Endothelial cell of umbilical vein (primary cell): Measurements from ENCODE around the gene ANKS1B.

Experiments used
- EZH2 ChIP-seq: IDR thresholded peaks from 2 replicates; pipeline ENCODE4 v1.6.1; 2012; ENCODE audit warnings: borderline replicate concordance, low read depth, mild to moderate bottlenecking, moderate library complexity, low read length, inconsistent platforms; ENCODE audit not compliant: severe bottlenecking
- POLR2A ChIP-seq: IDR thresholded peaks from 2 replicates; pipeline ENCODE4 v1.6.1; 2012; ENCODE audit warnings: low read depth, mild to moderate bottlenecking, control low read depth, low read length
- TF ChIP-seq, protein P1 (sequence below), 2 donors: IDR thresholded peaks; 1 replicate in 1 of 2; 2 replicates in 1 of 2; pipeline ENCODE4 v1.5.1; 2011; ENCODE audit warnings: low read length in 2 of 2, mild to moderate bottlenecking in 2 of 2, moderate library complexity in 2 of 2, control low read depth in 1 of 2, inconsistent platforms in 1 of 2, low read depth in 1 of 2; ENCODE audit not compliant: insufficient read depth in 1 of 2; ENCODE audit errors: extremely low read depth in 1 of 2

GRCh38 chr12:98868538-98868937 is 1116.2 kb downstream of the ANKS1B start:
- TF ChIP-seq, protein P1, sequence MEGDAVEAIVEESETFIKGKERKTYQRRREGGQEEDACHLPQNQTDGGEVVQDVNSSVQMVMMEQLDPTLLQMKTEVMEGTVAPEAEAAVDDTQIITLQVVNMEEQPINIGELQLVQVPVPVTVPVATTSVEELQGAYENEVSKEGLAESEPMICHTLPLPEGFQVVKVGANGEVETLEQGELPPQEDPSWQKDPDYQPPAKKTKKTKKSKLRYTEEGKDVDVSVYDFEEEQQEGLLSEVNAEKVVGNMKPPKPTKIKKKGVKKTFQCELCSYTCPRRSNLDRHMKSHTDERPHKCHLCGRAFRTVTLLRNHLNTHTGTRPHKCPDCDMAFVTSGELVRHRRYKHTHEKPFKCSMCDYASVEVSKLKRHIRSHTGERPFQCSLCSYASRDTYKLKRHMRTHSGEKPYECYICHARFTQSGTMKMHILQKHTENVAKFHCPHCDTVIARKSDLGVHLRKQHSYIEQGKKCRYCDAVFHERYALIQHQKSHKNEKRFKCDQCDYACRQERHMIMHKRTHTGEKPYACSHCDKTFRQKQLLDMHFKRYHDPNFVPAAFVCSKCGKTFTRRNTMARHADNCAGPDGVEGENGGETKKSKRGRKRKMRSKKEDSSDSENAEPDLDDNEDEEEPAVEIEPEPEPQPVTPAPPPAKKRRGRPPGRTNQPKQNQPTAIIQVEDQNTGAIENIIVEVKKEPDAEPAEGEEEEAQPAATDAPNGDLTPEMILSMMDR (IDR thresholded peaks at IDR 0.05; ENCODE audit: extremely low read depth in 1 of 2, insufficient read depth in 1 of 2, low read depth in 1 of 2, low read length in 2 of 2): no peak
- TF ChIP-seq EZH2 (no peak), POLR2A (no peak)
